ENCODE measurements around the gene LMTK3.

LMTK3 gene

DNA sequence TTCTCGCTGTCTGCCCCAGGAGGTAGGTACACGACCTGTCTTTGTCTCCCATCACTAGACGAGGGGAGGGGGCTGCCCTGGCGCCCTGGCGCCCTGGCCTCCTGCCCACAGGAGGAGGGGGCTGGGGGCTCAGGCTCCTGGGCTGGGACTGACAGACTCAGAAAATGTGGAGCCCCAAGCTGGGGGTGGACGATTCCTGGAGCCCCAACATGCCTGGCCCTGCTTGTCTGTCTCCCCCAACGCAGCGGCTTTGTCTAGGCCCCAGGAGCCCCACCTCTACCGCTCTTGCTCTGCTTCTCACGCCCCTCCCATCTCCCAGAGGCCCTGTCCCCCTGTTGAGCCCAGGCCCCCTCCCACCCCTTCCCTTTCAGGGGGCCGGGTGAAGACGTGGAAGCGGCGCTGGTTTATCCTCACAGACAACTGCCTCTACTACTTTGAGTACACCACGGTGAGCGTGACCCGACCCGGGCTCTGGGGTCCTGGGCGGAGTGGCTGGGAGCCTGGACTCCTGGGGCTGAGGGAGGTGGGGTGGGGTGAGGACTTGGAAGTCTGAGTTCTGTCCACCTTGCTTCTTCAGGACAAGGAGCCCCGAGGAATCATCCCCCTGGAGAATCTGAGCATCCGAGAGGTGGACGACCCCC is 33.8 kb downstream of the LMTK3 start:
- TF ChIP-seq, protein P1, sequence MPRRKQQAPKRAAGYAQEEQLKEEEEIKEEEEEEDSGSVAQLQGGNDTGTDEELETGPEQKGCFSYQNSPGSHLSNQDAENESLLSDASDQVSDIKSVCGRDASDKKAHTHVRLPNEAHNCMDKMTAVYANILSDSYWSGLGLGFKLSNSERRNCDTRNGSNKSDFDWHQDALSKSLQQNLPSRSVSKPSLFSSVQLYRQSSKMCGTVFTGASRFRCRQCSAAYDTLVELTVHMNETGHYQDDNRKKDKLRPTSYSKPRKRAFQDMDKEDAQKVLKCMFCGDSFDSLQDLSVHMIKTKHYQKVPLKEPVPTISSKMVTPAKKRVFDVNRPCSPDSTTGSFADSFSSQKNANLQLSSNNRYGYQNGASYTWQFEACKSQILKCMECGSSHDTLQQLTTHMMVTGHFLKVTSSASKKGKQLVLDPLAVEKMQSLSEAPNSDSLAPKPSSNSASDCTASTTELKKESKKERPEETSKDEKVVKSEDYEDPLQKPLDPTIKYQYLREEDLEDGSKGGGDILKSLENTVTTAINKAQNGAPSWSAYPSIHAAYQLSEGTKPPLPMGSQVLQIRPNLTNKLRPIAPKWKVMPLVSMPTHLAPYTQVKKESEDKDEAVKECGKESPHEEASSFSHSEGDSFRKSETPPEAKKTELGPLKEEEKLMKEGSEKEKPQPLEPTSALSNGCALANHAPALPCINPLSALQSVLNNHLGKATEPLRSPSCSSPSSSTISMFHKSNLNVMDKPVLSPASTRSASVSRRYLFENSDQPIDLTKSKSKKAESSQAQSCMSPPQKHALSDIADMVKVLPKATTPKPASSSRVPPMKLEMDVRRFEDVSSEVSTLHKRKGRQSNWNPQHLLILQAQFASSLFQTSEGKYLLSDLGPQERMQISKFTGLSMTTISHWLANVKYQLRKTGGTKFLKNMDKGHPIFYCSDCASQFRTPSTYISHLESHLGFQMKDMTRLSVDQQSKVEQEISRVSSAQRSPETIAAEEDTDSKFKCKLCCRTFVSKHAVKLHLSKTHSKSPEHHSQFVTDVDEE (CRISPR knock-in tag; IDR thresholded peaks at IDR 0.05) = no peak
- TF ChIP-seq RARB (CRISPR knock-in tag; IDR thresholded peaks at IDR 0.05) (no peak), PATZ1 (CRISPR knock-in tag; IDR thresholded peaks at IDR 0.05; ENCODE audit: borderline replicate concordance) (no peak), ISL1 (CRISPR knock-in tag; IDR thresholded peaks at IDR 0.05) (no peak), ZNF8 (CRISPR knock-in tag; IDR thresholded peaks at IDR 0.05) (no peak), PPARA (CRISPR knock-in tag; IDR thresholded peaks at IDR 0.05; ENCODE audit: borderline replicate concordance) (no peak), ZC3H10 (CRISPR knock-in tag; IDR thresholded peaks at IDR 0.05) (no peak), TCF4 (CRISPR knock-in tag; IDR thresholded peaks at IDR 0.05; ENCODE audit: borderline replicate concordance) (no peak), CSDC2 (CRISPR knock-in tag; IDR thresholded peaks at IDR 0.05) (no peak), ESRRG (CRISPR knock-in tag; IDR thresholded peaks at IDR 0.05) (no peak), ZNF70 (CRISPR knock-in tag; IDR thresholded peaks at IDR 0.05) (no peak), TOX (CRISPR knock-in tag; IDR thresholded peaks at IDR 0.05; ENCODE audit: borderline replicate concordance) (no peak), BACH2 (CRISPR knock-in tag; IDR thresholded peaks at IDR 0.05; ENCODE audit: borderline replicate concordance) (no peak), OSR1 (CRISPR knock-in tag; IDR thresholded peaks at IDR 0.05) (no peak), ZFP3 (CRISPR knock-in tag; IDR thresholded peaks at IDR 0.05) (no peak), POU6F1 (CRISPR knock-in tag; IDR thresholded peaks at IDR 0.05; ENCODE audit: borderline replicate concordance, low read depth) (no peak)
- TF ChIP-seq, protein P2, sequence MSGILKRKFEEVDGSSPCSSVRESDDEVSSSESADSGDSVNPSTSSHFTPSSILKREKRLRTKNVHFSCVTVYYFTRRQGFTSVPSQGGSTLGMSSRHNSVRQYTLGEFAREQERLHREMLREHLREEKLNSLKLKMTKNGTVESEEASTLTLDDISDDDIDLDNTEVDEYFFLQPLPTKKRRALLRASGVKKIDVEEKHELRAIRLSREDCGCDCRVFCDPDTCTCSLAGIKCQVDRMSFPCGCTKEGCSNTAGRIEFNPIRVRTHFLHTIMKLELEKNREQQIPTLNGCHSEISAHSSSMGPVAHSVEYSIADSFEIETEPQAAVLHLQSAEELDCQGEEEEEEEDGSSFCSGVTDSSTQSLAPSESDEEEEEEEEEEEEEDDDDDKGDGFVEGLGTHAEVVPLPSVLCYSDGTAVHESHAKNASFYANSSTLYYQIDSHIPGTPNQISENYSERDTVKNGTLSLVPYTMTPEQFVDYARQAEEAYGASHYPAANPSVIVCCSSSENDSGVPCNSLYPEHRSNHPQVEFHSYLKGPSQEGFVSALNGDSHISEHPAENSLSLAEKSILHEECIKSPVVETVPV (CRISPR knock-in tag; IDR thresholded peaks at IDR 0.05) = no peak
- ATAC-seq = no peak

- ATAC-seq = no peak
- TF ChIP-seq ZFP30 (CRISPR knock-in tag; IDR thresholded peaks at IDR 0.05) (no peak), ZNF8 (CRISPR knock-in tag; IDR thresholded peaks at IDR 0.05) (no peak), TOX (CRISPR knock-in tag; IDR thresholded peaks at IDR 0.05; ENCODE audit: borderline replicate concordance) (no peak), POU6F1 (CRISPR knock-in tag; IDR thresholded peaks at IDR 0.05; ENCODE audit: borderline replicate concordance, low read depth) (no peak), SNAI2 (CRISPR knock-in tag; IDR thresholded peaks at IDR 0.05) (no peak), PPARA (CRISPR knock-in tag; IDR thresholded peaks at IDR 0.05; ENCODE audit: borderline replicate concordance) (no peak), ZNF70 (CRISPR knock-in tag; IDR thresholded peaks at IDR 0.05) (no peak), ISL1 (CRISPR knock-in tag; IDR thresholded peaks at IDR 0.05) (no peak)
These were observed 34.5 kb downstream of the LMTK3 start for GRCh38 chr19:48477067-48477685.

GRCh38 chr19:48476176-48476575 is 35.5 kb downstream of the LMTK3 start:
- ATAC-seq = no peak
- no peak for TF ChIP-seq ZNF70 (CRISPR knock-in tag; IDR thresholded peaks at IDR 0.05)
- no peak for TF ChIP-seq ZFP3 (CRISPR knock-in tag; IDR thresholded peaks at IDR 0.05)
- TF ChIP-seq POU6F1 (CRISPR knock-in tag; IDR thresholded peaks at IDR 0.05; ENCODE audit: borderline replicate concordance, low read depth) = no peak
- TF ChIP-seq SNAI2 (CRISPR knock-in tag; IDR thresholded peaks at IDR 0.05) = no peak
- TF ChIP-seq PATZ1 (CRISPR knock-in tag; IDR thresholded peaks at IDR 0.05; ENCODE audit: borderline replicate concordance) = no peak
- no peak for TF ChIP-seq ISL1 (CRISPR knock-in tag; IDR thresholded peaks at IDR 0.05)
- TF ChIP-seq ZC3H10 (CRISPR knock-in tag; IDR thresholded peaks at IDR 0.05) = no peak
- no peak for TF ChIP-seq RARB (CRISPR knock-in tag; IDR thresholded peaks at IDR 0.05)
- no peak for TF ChIP-seq ZFP30 (CRISPR knock-in tag; IDR thresholded peaks at IDR 0.05)
- TF ChIP-seq OSR1 (CRISPR knock-in tag; IDR thresholded peaks at IDR 0.05) = no peak
- TF ChIP-seq GLIS3 (CRISPR knock-in tag; IDR thresholded peaks at IDR 0.05) = no peak

Measured in SK-N-SH treated with all-trans-retinoic acid at 6 μM for 48 hours (cell line).